ENCODE data around the gene ABHD17A.

GRCh38 chr19:1866693-1867348 lies 18.5 kb downstream of the ABHD17A start:
- TF ChIP-seq EZH2 (IDR thresholded peaks at IDR 0.05; ENCODE audit: low read length, missing control alignments), result no peak
- TF ChIP-seq, protein P1, sequence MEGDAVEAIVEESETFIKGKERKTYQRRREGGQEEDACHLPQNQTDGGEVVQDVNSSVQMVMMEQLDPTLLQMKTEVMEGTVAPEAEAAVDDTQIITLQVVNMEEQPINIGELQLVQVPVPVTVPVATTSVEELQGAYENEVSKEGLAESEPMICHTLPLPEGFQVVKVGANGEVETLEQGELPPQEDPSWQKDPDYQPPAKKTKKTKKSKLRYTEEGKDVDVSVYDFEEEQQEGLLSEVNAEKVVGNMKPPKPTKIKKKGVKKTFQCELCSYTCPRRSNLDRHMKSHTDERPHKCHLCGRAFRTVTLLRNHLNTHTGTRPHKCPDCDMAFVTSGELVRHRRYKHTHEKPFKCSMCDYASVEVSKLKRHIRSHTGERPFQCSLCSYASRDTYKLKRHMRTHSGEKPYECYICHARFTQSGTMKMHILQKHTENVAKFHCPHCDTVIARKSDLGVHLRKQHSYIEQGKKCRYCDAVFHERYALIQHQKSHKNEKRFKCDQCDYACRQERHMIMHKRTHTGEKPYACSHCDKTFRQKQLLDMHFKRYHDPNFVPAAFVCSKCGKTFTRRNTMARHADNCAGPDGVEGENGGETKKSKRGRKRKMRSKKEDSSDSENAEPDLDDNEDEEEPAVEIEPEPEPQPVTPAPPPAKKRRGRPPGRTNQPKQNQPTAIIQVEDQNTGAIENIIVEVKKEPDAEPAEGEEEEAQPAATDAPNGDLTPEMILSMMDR (conservative IDR thresholded peaks at IDR 0.05 in 1 of 2, IDR thresholded peaks at IDR 0.05 in 1 of 2; ENCODE audit: low read depth in 1 of 2, low read length in 2 of 2), result no peak
